ENCODE measurements around the gene BDH2.

Gene BDH2

GRCh38 chr4:103046416-103047290, 53.0 kb downstream of the BDH2 start:
- TF ChIP-seq CTCF (IDR thresholded peaks at IDR 0.05; ENCODE audit: control extremely low read depth, extremely low read depth, low read depth, missing control alignments), result peak; percentile 79
- ChIA-PET POLR2A (no interaction called here), CTCF (interaction anchor here (0.7 to 4.4 kb wide), 17 partner anchors 10 to 434 kb away, joined by 3 to 62 read pairs (median 5); partner anchors contain the start of genes BDH2 and SLC9B2)
- DNase-seq (ENCODE audit: extremely low spot score), result peak; percentile 45

GRCh38 chr4:103044183-103044582, 55.5 kb downstream of the BDH2 start:
- CTCF ChIA-PET, result interaction anchor here (0.9 to 4.4 kb wide), 5 partner anchors 8 to 47 kb away, joined by 4 to 62 read pairs (median 10); no protein-coding TSS in a partner anchor
- POLR2A ChIA-PET, result no interaction called here
- TF ChIP-seq CTCF (IDR thresholded peaks at IDR 0.05; ENCODE audit: control extremely low read depth, extremely low read depth, low read depth, missing control alignments), result no peak
- no peak for DNase-seq (ENCODE audit: extremely low spot score)

- ChIA-PET CTCF (interaction anchor here (0.8 to 2.4 kb wide), 3 partner anchors 10 to 23 kb away, joined by 3 to 16 read pairs (median 3); no protein-coding TSS in a partner anchor), POLR2A (no interaction called here)
- no peak for DNase-seq (ENCODE audit: extremely low spot score)
- TF ChIP-seq CTCF (IDR thresholded peaks at IDR 0.05; ENCODE audit: control extremely low read depth, extremely low read depth, low read depth, missing control alignments), result no peak
These were observed 63.5 kb downstream of the BDH2 start for GRCh38 chr4:103036169-103036568.

- TF ChIP-seq CTCF (IDR thresholded peaks at IDR 0.05; ENCODE audit: control extremely low read depth, extremely low read depth, low read depth, missing control alignments), result peak; percentile 39
- no peak for DNase-seq (ENCODE audit: extremely low spot score)
- ChIA-PET CTCF (interaction anchor here (0.8 to 1.7 kb wide), 6 partner anchors 12 to 60 kb away, joined by 3 to 6 read pairs (median 4); partner anchors contain the start of gene SLC9B1), POLR2A (no interaction called here)
These were observed 67.1 kb downstream of the BDH2 start for GRCh38 chr4:103032574-103032973.

GRCh38 chr4:103030791-103031190, 68.8 kb downstream of the BDH2 start:
- no peak for DNase-seq (ENCODE audit: extremely low spot score)
- TF ChIP-seq CTCF (IDR thresholded peaks at IDR 0.05; ENCODE audit: control extremely low read depth, extremely low read depth, low read depth, missing control alignments), result no peak
- CTCF ChIA-PET, result interaction anchor here (1.7 to 2.7 kb wide), 2 partner anchors 13 to 61 kb away, joined by 6 to 10 read pairs; no protein-coding TSS in a partner anchor
- POLR2A ChIA-PET, result no interaction called here

GRCh38 chr4:103029300-103029699, 70.3 kb downstream of the BDH2 start:
- ChIA-PET CTCF (interaction anchor here (0.9 to 2.7 kb wide), 8 partner anchors 13 to 63 kb away, joined by 3 to 10 read pairs (median 5); no protein-coding TSS in a partner anchor), POLR2A (no interaction called here)
- DNase-seq (ENCODE audit: extremely low spot score), result no peak
- TF ChIP-seq CTCF (IDR thresholded peaks at IDR 0.05; ENCODE audit: control extremely low read depth, extremely low read depth, low read depth, missing control alignments), result no peak
